ENCODE results near the gene ARRB2.
"Not testable (repeated sequence)": the region's sequence is repeated elsewhere in the genome, so short reads cannot be mapped to it uniquely, and the experiment has no call there.

Gene ARRB2

GRCh38 chr17:4703330-4703691 is 7.1 kb upstream of the ARRB2 start:
- H3K4me1 ChIP-seq (ENCODE audit: control insufficient read depth, low read depth, low read length): peaks cover 5% of the 10 kb centered on the region
- no peaks in the 10 kb centered on the region for H3K9me3 ChIP-seq (ENCODE audit: control insufficient read depth, low read depth, low read length)
- peak overlapping the region; percentile 85 for H3K9ac ChIP-seq (ENCODE audit: low read length)
- H3K36me3 ChIP-seq (ENCODE audit: control insufficient read depth, low read depth, low read length): peaks cover 5% of the 10 kb centered on the region
- peak overlapping the region; percentile 89 for H3K4me3 ChIP-seq (ENCODE audit: low read length)
- H3K27me3 ChIP-seq (ENCODE audit: control insufficient read depth, insufficient read depth, low read length): no peaks in the 10 kb centered on the region
- H3K27ac ChIP-seq (ENCODE audit: low read length): no peak overlapping the region

- H3K4me3 ChIP-seq (ENCODE audit: low read length): peak overlapping the region; percentile 89
- peak overlapping the region; percentile 85 for H3K9ac ChIP-seq (ENCODE audit: low read length)
- H3K4me1 ChIP-seq (ENCODE audit: control insufficient read depth, low read depth, low read length); H3K27me3 ChIP-seq (ENCODE audit: control insufficient read depth, insufficient read depth, low read length); H3K36me3 ChIP-seq (ENCODE audit: control insufficient read depth, low read depth, low read length); H3K9me3 ChIP-seq (ENCODE audit: control insufficient read depth, low read depth, low read length); H3K27ac ChIP-seq (ENCODE audit: low read length): not testable (repeated sequence)
Measured at GRCh38 chr17:4704574-4704907, 5.9 kb upstream of the ARRB2 start.

- no peaks in the 10 kb centered on the region for H3K27me3 ChIP-seq (ENCODE audit: control insufficient read depth, insufficient read depth, low read length)
- peak overlapping the region; percentile 89 for H3K4me3 ChIP-seq (ENCODE audit: low read length)
- H3K4me1 ChIP-seq (ENCODE audit: control insufficient read depth, low read depth, low read length): peaks cover 5% of the 10 kb centered on the region
- H3K9ac ChIP-seq (ENCODE audit: low read length): no peak overlapping the region
- no peak overlapping the region for H3K27ac ChIP-seq (ENCODE audit: low read length)
- no peaks in the 10 kb centered on the region for H3K9me3 ChIP-seq (ENCODE audit: control insufficient read depth, low read depth, low read length)
- peaks cover 5% of the 10 kb centered on the region for H3K36me3 ChIP-seq (ENCODE audit: control insufficient read depth, low read depth, low read length)
Measured at GRCh38 chr17:4704991-4705390, 5.4 kb upstream of the ARRB2 start.

- Histone ChIP-seq H3K4me1 (ENCODE audit: control insufficient read depth, low read depth, low read length) (peaks cover 7% of the 10 kb centered on the region), H3K9me3 (ENCODE audit: control insufficient read depth, low read depth, low read length) (no peaks in the 10 kb centered on the region), H3K9ac (ENCODE audit: low read length) (no peak overlapping the region), H3K36me3 (ENCODE audit: control insufficient read depth, low read depth, low read length) (peaks cover 5% of the 10 kb centered on the region), H3K27ac (ENCODE audit: low read length) (no peak overlapping the region), H3K27me3 (ENCODE audit: control insufficient read depth, insufficient read depth, low read length) (no peaks in the 10 kb centered on the region), H3K4me3 (ENCODE audit: low read length) (no peak overlapping the region)
Measured at GRCh38 chr17:4706121-4706520, 4.3 kb upstream of the ARRB2 start.

- Histone ChIP-seq H3K9ac (ENCODE audit: low read length) (no peak overlapping the region), H3K27me3 (ENCODE audit: control insufficient read depth, insufficient read depth, low read length) (no peaks in the 10 kb centered on the region), H3K9me3 (ENCODE audit: control insufficient read depth, low read depth, low read length) (no peaks in the 10 kb centered on the region), H3K4me3 (ENCODE audit: low read length) (no peak overlapping the region), H3K27ac (ENCODE audit: low read length) (no peak overlapping the region), H3K4me1 (ENCODE audit: control insufficient read depth, low read depth, low read length) (peaks cover 13% of the 10 kb centered on the region), H3K36me3 (ENCODE audit: control insufficient read depth, low read depth, low read length) (no peaks in the 10 kb centered on the region)
Measured at GRCh38 chr17:4708436-4708835, 2.0 kb upstream of the ARRB2 start.

GRCh38 chr17:4710693-4711634 is 532 bp downstream of the ARRB2 start:
- Histone ChIP-seq H3K9me3 (ENCODE audit: control insufficient read depth, low read depth, low read length) (no peaks in the 10 kb centered on the region), H3K27ac (ENCODE audit: low read length) (no peak overlapping the region), H3K9ac (ENCODE audit: low read length) (peak overlapping the region; percentile 66), H3K4me1 (ENCODE audit: control insufficient read depth, low read depth, low read length) (peaks cover 13% of the 10 kb centered on the region), H3K27me3 (ENCODE audit: control insufficient read depth, insufficient read depth, low read length) (no peaks in the 10 kb centered on the region), H3K36me3 (ENCODE audit: control insufficient read depth, low read depth, low read length) (peaks cover 2% of the 10 kb centered on the region), H3K4me3 (ENCODE audit: low read length) (peak overlapping the region; percentile 65)

- no peaks in the 10 kb centered on the region for H3K27me3 ChIP-seq (ENCODE audit: control insufficient read depth, insufficient read depth, low read length)
- peak overlapping the region; percentile 65 for H3K4me3 ChIP-seq (ENCODE audit: low read length)
- H3K36me3 ChIP-seq (ENCODE audit: control insufficient read depth, low read depth, low read length): peaks cover 5% of the 10 kb centered on the region
- H3K27ac ChIP-seq (ENCODE audit: low read length): no peak overlapping the region
- no peak overlapping the region for H3K9ac ChIP-seq (ENCODE audit: low read length)
- H3K9me3 ChIP-seq (ENCODE audit: control insufficient read depth, low read depth, low read length): no peaks in the 10 kb centered on the region
- H3K4me1 ChIP-seq (ENCODE audit: control insufficient read depth, low read depth, low read length): peaks cover 8% of the 10 kb centered on the region
Measured at GRCh38 chr17:4711661-4712181, 1.3 kb downstream of the ARRB2 start.

- Histone ChIP-seq H3K4me1 (ENCODE audit: control insufficient read depth, low read depth, low read length) (peaks cover 8% of the 10 kb centered on the region), H3K27me3 (ENCODE audit: control insufficient read depth, insufficient read depth, low read length) (no peaks in the 10 kb centered on the region), H3K9ac (ENCODE audit: low read length) (no peak overlapping the region), H3K4me3 (ENCODE audit: low read length) (no peak overlapping the region), H3K9me3 (ENCODE audit: control insufficient read depth, low read depth, low read length) (no peaks in the 10 kb centered on the region), H3K36me3 (ENCODE audit: control insufficient read depth, low read depth, low read length) (peaks cover 11% of the 10 kb centered on the region), H3K27ac (ENCODE audit: low read length) (no peak overlapping the region)
Measured at GRCh38 chr17:4712526-4712925, 2.1 kb downstream of the ARRB2 start.

- H3K9ac ChIP-seq (ENCODE audit: low read length); H3K4me1 ChIP-seq (ENCODE audit: control insufficient read depth, low read depth, low read length); H3K27ac ChIP-seq (ENCODE audit: low read length); H3K27me3 ChIP-seq (ENCODE audit: control insufficient read depth, insufficient read depth, low read length); H3K4me3 ChIP-seq (ENCODE audit: low read length); H3K9me3 ChIP-seq (ENCODE audit: control insufficient read depth, low read depth, low read length): not testable (repeated sequence)
- H3K36me3 ChIP-seq (ENCODE audit: control insufficient read depth, low read depth, low read length): peaks cover 23% of the 10 kb centered on the region
Measured at GRCh38 chr17:4714340-4715062, 4.1 kb downstream of the ARRB2 start.

GRCh38 chr17:4715063-4715744 is 4.8 kb downstream of the ARRB2 start:
- H3K27ac ChIP-seq (ENCODE audit: low read length): no peak overlapping the region
- no peaks in the 10 kb centered on the region for H3K27me3 ChIP-seq (ENCODE audit: control insufficient read depth, insufficient read depth, low read length)
- H3K36me3 ChIP-seq (ENCODE audit: control insufficient read depth, low read depth, low read length): peaks cover 30% of the 10 kb centered on the region
- no peak overlapping the region for H3K9ac ChIP-seq (ENCODE audit: low read length)
- no peak overlapping the region for H3K4me3 ChIP-seq (ENCODE audit: low read length)
- peaks cover 8% of the 10 kb centered on the region for H3K4me1 ChIP-seq (ENCODE audit: control insufficient read depth, low read depth, low read length)
- H3K9me3 ChIP-seq (ENCODE audit: control insufficient read depth, low read depth, low read length): no peaks in the 10 kb centered on the region

- H3K4me1 ChIP-seq (ENCODE audit: control insufficient read depth, low read depth, low read length): peaks cover 6% of the 10 kb centered on the region
- no peaks in the 10 kb centered on the region for H3K27me3 ChIP-seq (ENCODE audit: control insufficient read depth, insufficient read depth, low read length)
- no peak overlapping the region for H3K9ac ChIP-seq (ENCODE audit: low read length)
- no peaks in the 10 kb centered on the region for H3K9me3 ChIP-seq (ENCODE audit: control insufficient read depth, low read depth, low read length)
- H3K27ac ChIP-seq (ENCODE audit: low read length): no peak overlapping the region
- peaks cover 36% of the 10 kb centered on the region for H3K36me3 ChIP-seq (ENCODE audit: control insufficient read depth, low read depth, low read length)
- H3K4me3 ChIP-seq (ENCODE audit: low read length): no peak overlapping the region
Measured at GRCh38 chr17:4716081-4716480, 5.6 kb downstream of the ARRB2 start.

All from iPS-18a (cell line).